ENCODE data around the gene GTPBP2. TPM values are rescaled to one million over a fixed set of nuclear protein-coding genes. Genes with fewer than 3 reads are reported as not detected.

The GTPBP2 gene
- total and polyA plus RNA-seq, 2 donors, result 35.4 to 60.0 TPM

DNA sequence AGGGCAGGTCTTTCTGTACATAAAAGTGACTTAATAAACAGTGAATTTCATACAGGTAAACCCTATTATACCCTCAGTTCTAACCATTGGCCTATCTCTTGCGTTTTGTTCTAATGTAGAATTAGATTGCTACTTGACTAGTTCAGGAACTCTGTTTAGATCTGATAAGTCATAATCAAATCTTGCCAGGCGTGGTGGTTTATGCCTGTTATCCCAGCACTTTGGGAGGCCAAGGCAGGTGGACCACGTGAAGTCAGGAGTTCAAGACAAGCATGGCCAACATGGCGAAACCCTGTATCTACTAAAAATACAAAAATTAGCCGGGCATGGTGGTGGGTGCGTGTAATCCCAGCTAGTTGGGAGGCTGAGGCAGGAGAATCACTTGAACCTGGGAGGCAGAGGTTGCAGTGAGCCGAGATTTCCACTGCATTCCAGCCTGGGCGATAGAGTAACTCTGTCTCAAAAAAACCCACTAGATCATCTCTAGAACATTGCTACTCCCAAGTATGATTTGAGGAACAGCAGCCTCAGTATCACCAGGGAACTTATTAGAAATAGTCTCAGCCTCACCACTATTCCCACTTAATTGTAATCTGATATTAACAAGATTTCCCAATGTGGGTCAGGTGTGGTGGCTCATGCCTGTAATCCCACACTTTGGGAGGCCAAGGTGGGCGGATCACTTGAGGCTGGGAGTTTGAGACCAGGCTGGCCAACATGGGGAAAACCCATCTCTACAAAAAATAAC lies 12.2 kb downstream of the GTPBP2 start:
- 96% methylated on average over 9 of the region's 9 CpGs for WGBS
- no peak overlapping the region for H3K4me3 ChIP-seq (ENCODE audit: low read length in 2 of 2)
- DNase-seq (ENCODE audit: low read depth in 6 of 9, low spot score in 9 of 9), result no peak
- H3K9me3 ChIP-seq (ENCODE audit: control insufficient read depth in 2 of 2, insufficient read depth in 1 of 2, low read length in 1 of 2), result no peaks in the 10 kb centered on the region
- peaks cover 35 to 57% of the 10 kb centered on the region in 2 donors for H3K36me3 ChIP-seq (ENCODE audit: control insufficient read depth in 2 of 2, insufficient read depth in 2 of 2, low read length in 1 of 2)
- no peaks in the 10 kb centered on the region for H3K4me1 ChIP-seq (ENCODE audit: control insufficient read depth in 2 of 2, insufficient read depth in 2 of 2, low read length in 2 of 2)
- H3K27ac ChIP-seq (ENCODE audit: low read depth in 1 of 2, low read length in 1 of 2), result no peak overlapping the region
- H3K27me3 ChIP-seq (ENCODE audit: control insufficient read depth in 2 of 2, insufficient read depth in 1 of 2, low read length in 1 of 2), result no peaks in the 10 kb centered on the region

DNA sequence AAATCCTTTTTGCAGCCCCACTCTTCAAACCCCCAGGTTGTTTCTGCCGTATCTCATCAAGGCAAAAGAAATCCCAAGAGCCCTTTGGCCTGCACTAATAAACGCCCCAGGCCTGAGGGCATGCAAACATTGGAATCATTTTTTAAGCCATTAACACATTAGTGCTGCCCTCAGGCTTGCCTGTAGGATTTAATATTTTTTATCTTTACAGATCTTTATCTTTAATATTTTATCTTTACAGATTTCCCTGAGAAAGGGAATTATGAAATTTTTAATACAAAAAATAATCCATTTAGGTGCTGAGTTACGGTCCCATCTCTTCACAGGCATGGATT lies 14.7 kb downstream of the GTPBP2 start:
- Histone ChIP-seq H3K27me3 (ENCODE audit: control insufficient read depth in 2 of 2, insufficient read depth in 1 of 2, low read length in 1 of 2) (no peaks in the 10 kb centered on the region), H3K27ac (ENCODE audit: low read depth in 1 of 2, low read length in 1 of 2) (no peak overlapping the region), H3K9me3 (ENCODE audit: control insufficient read depth in 2 of 2, insufficient read depth in 1 of 2, low read length in 1 of 2) (no peaks in the 10 kb centered on the region), H3K36me3 (ENCODE audit: control insufficient read depth in 2 of 2, insufficient read depth in 2 of 2, low read length in 1 of 2) (peaks cover 24 to 49% of the 10 kb centered on the region in 2 donors), H3K4me1 (ENCODE audit: control insufficient read depth in 2 of 2, insufficient read depth in 2 of 2, low read length in 2 of 2) (no peaks in the 10 kb centered on the region), H3K4me3 (ENCODE audit: low read length in 2 of 2) (no peak overlapping the region)
- WGBS, result 96% methylated on average over 3 of the region's 3 CpGs
- no peak for DNase-seq (ENCODE audit: low read depth in 6 of 9, low spot score in 9 of 9)

DNA sequence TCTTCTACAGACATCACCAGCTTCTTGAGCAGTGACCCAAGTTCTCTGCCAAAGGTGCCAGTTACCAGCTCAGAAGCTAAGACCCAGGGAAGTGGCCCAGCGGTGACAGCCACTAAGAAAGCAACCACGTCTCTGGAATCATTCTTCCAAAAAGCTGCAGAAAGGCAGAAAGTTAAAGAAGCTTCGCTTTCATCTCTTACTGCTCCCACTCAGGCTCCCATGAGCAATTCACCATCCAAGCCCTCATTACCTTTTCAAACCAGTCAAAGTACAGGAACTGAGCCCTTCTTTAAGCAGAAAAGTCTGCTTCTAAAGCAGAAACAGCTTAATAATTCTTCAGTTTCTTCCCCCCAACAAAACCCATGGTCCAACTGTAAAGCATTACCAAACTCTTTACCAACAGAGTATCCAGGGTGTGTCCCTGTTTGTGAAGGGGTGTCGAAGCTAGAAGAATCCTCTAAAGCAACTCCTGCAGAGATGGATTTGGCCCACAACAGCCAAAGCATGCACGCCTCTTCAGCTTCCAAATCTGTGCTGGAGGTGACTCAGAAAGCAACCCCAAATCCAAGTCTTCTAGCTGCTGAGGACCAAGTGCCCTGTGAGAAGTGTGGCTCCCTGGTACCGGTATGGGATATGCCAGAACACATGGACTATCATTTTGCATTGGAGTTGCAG lies 15.2 kb downstream of the GTPBP2 start:
- H3K4me3 ChIP-seq (ENCODE audit: low read length in 2 of 2), result no peak overlapping the region
- no peaks in the 10 kb centered on the region for H3K27me3 ChIP-seq (ENCODE audit: control insufficient read depth in 2 of 2, insufficient read depth in 1 of 2, low read length in 1 of 2)
- no peak for DNase-seq (ENCODE audit: low read depth in 6 of 9, low spot score in 9 of 9)
- H3K27ac ChIP-seq (ENCODE audit: low read depth in 1 of 2, low read length in 1 of 2), result no peak overlapping the region
- H3K4me1 ChIP-seq (ENCODE audit: control insufficient read depth in 2 of 2, insufficient read depth in 2 of 2, low read length in 2 of 2), result no peaks in the 10 kb centered on the region
- no peaks in the 10 kb centered on the region for H3K9me3 ChIP-seq (ENCODE audit: control insufficient read depth in 2 of 2, insufficient read depth in 1 of 2, low read length in 1 of 2)
- H3K36me3 ChIP-seq (ENCODE audit: control insufficient read depth in 2 of 2, insufficient read depth in 2 of 2, low read length in 1 of 2), result peaks cover 24 to 48% of the 10 kb centered on the region in 2 donors
- WGBS, result 99% methylated on average over 6 of the region's 6 CpGs

DNA sequence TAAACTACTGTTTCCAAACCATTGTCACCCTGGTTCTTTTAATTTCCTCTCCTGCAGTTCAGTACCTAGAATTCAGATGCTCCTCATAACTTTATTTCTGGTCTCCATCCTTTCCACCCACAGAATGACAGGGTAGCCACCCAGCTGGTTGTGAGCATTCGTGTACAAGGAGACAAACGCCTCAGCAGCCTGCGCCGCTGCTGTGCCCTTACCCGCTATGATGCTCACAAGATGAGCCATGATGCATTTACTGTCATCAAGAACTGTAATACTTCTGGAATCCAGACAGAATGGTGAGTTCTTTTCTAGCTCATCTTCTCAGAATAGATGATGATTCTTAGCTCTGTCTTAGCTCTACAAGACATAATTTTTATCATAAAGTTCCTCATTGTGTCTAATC lies 18.6 kb downstream of the GTPBP2 start:
- DNase-seq (ENCODE audit: low read depth in 6 of 9, low spot score in 9 of 9), result no peak
- Histone ChIP-seq H3K4me1 (ENCODE audit: control insufficient read depth in 2 of 2, insufficient read depth in 2 of 2, low read length in 2 of 2) (peaks cover 0 to 2% of the 10 kb centered on the region in 2 donors), H3K27ac (ENCODE audit: low read depth in 1 of 2, low read length in 1 of 2) (no peak overlapping the region), H3K27me3 (ENCODE audit: control insufficient read depth in 2 of 2, insufficient read depth in 1 of 2, low read length in 1 of 2) (no peaks in the 10 kb centered on the region), H3K9me3 (ENCODE audit: control insufficient read depth in 2 of 2, insufficient read depth in 1 of 2, low read length in 1 of 2) (no peaks in the 10 kb centered on the region), H3K36me3 (ENCODE audit: control insufficient read depth in 2 of 2, insufficient read depth in 2 of 2, low read length in 1 of 2) (peaks cover 27 to 66% of the 10 kb centered on the region in 2 donors), H3K4me3 (ENCODE audit: low read length in 2 of 2) (no peak overlapping the region)
- 99% methylated on average over 5 of the region's 5 CpGs for WGBS

DNA sequence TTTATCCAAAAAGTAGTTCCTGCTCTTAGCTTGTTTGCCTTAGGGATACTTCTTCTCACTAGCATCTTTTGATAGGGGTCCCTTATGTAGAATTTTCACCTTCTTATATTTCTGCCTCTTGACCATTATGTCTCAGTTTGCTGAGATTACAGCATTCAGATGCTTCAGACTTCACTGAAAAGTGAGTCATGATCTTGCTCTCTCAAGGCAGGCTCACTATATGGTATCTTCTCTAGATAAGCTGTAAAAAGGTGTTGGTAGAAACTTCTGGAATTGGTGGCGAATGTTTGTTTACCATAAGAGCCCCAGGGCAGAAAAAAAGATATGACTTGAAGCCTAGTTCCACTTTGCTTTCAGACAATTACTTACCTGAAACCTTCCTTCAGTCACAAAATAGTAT lies 19.7 kb downstream of the GTPBP2 start:
- H3K9me3 ChIP-seq (ENCODE audit: control insufficient read depth in 2 of 2, insufficient read depth in 1 of 2, low read length in 1 of 2), result no peaks in the 10 kb centered on the region
- peaks cover 33 to 73% of the 10 kb centered on the region in 2 donors for H3K36me3 ChIP-seq (ENCODE audit: control insufficient read depth in 2 of 2, insufficient read depth in 2 of 2, low read length in 1 of 2)
- no peak for DNase-seq (ENCODE audit: low read depth in 6 of 9, low spot score in 9 of 9)
- 100% methylated on average over 1 of the region's 1 CpG for WGBS
- peaks cover 0 to 2% of the 10 kb centered on the region in 2 donors for H3K4me1 ChIP-seq (ENCODE audit: control insufficient read depth in 2 of 2, insufficient read depth in 2 of 2, low read length in 2 of 2)
- no peak overlapping the region for H3K4me3 ChIP-seq (ENCODE audit: low read length in 2 of 2)
- H3K27ac ChIP-seq (ENCODE audit: low read depth in 1 of 2, low read length in 1 of 2), result no peak overlapping the region
- H3K27me3 ChIP-seq (ENCODE audit: control insufficient read depth in 2 of 2, insufficient read depth in 1 of 2, low read length in 1 of 2), result no peaks in the 10 kb centered on the region

GRCh38 chr6:43608807-43609206 lies 20.3 kb downstream of the GTPBP2 start:
- 93% methylated on average over 1 of the region's 1 CpG for WGBS
- no peak for DNase-seq (ENCODE audit: low read depth in 6 of 9, low spot score in 9 of 9)
- H3K9me3 ChIP-seq (ENCODE audit: control insufficient read depth in 2 of 2, insufficient read depth in 1 of 2, low read length in 1 of 2), result no peaks in the 10 kb centered on the region
- peaks cover 33 to 73% of the 10 kb centered on the region in 2 donors for H3K36me3 ChIP-seq (ENCODE audit: control insufficient read depth in 2 of 2, insufficient read depth in 2 of 2, low read length in 1 of 2)
- H3K4me3 ChIP-seq (ENCODE audit: low read length in 2 of 2), result no peak overlapping the region
- H3K4me1 ChIP-seq (ENCODE audit: control insufficient read depth in 2 of 2, insufficient read depth in 2 of 2, low read length in 2 of 2), result peaks cover 0 to 2% of the 10 kb centered on the region in 2 donors
- H3K27ac ChIP-seq (ENCODE audit: low read depth in 1 of 2, low read length in 1 of 2), result no peak overlapping the region
- no peaks in the 10 kb centered on the region for H3K27me3 ChIP-seq (ENCODE audit: control insufficient read depth in 2 of 2, insufficient read depth in 1 of 2, low read length in 1 of 2)

GRCh38 chr6:43608310-43608763 lies 20.7 kb downstream of the GTPBP2 start:
- Histone ChIP-seq H3K27ac (ENCODE audit: low read depth in 1 of 2, low read length in 1 of 2) (no peak overlapping the region), H3K27me3 (ENCODE audit: control insufficient read depth in 2 of 2, insufficient read depth in 1 of 2, low read length in 1 of 2) (no peaks in the 10 kb centered on the region), H3K36me3 (ENCODE audit: control insufficient read depth in 2 of 2, insufficient read depth in 2 of 2, low read length in 1 of 2) (peaks cover 35 to 73% of the 10 kb centered on the region in 2 donors), H3K4me3 (ENCODE audit: low read length in 2 of 2) (no peak overlapping the region), H3K9me3 (ENCODE audit: control insufficient read depth in 2 of 2, insufficient read depth in 1 of 2, low read length in 1 of 2) (no peaks in the 10 kb centered on the region), H3K4me1 (ENCODE audit: control insufficient read depth in 2 of 2, insufficient read depth in 2 of 2, low read length in 2 of 2) (peaks cover 0 to 2% of the 10 kb centered on the region in 2 donors)
- WGBS, result 25% methylated on average over 5 of the region's 5 CpGs
- DNase-seq (ENCODE audit: low read depth in 6 of 9, low spot score in 9 of 9), result peak; percentile 19 to 73 (median 50)

GRCh38 chr6:43606019-43606418 lies 23.0 kb downstream of the GTPBP2 start:
- Histone ChIP-seq H3K9me3 (ENCODE audit: control insufficient read depth in 2 of 2, insufficient read depth in 1 of 2, low read length in 1 of 2) (no peaks in the 10 kb centered on the region), H3K36me3 (ENCODE audit: control insufficient read depth in 2 of 2, insufficient read depth in 2 of 2, low read length in 1 of 2) (peaks cover 50 to 76% of the 10 kb centered on the region in 2 donors)
- over 99% methylated on average over 2 of the region's 2 CpGs for WGBS

DNA sequence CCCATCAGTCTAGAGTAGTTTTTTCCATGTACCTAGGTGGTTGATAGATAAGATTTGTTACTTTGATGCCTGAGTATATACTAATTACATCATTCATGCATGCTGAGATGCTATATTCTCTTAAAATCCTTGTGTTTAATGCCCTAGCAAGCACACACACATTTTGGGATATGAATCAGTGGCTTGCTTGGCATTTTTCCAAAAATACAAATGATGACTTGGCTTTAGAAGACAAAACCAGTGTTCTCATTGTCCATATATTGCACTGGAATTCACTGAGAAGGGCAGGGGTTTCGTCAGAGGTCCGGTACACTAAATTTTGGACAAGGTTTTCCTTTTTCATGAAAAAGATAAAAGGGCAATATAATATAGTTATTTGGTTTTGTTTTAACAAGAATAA lies 24.9 kb downstream of the GTPBP2 start:
- WGBS, result over 99% methylated on average over 2 of the region's 2 CpGs
- H3K36me3 ChIP-seq (ENCODE audit: control insufficient read depth in 2 of 2, insufficient read depth in 2 of 2, low read length in 1 of 2), result peaks cover 50 to 69% of the 10 kb centered on the region in 2 donors
- no peak for DNase-seq (ENCODE audit: low read depth in 6 of 9, low spot score in 9 of 9)
- H3K9me3 ChIP-seq (ENCODE audit: control insufficient read depth in 2 of 2, insufficient read depth in 1 of 2, low read length in 1 of 2), result no peaks in the 10 kb centered on the region
- H3K4me3 ChIP-seq (ENCODE audit: low read length in 2 of 2), result no peak overlapping the region
- no peak overlapping the region for H3K27ac ChIP-seq (ENCODE audit: low read depth in 1 of 2, low read length in 1 of 2)
- H3K27me3 ChIP-seq (ENCODE audit: control insufficient read depth in 2 of 2, insufficient read depth in 1 of 2, low read length in 1 of 2), result no peaks in the 10 kb centered on the region
- peaks cover 0 to 2% of the 10 kb centered on the region in 2 donors for H3K4me1 ChIP-seq (ENCODE audit: control insufficient read depth in 2 of 2, insufficient read depth in 2 of 2, low read length in 2 of 2)

More at GRCh38 chr6:43606019-43606418, 23.0 kb downstream of the GTPBP2 start:
- Histone ChIP-seq H3K27ac (ENCODE audit: low read depth in 1 of 2, low read length in 1 of 2) (no peak overlapping the region), H3K27me3 (ENCODE audit: control insufficient read depth in 2 of 2, insufficient read depth in 1 of 2, low read length in 1 of 2) (no peaks in the 10 kb centered on the region), H3K4me1 (ENCODE audit: control insufficient read depth in 2 of 2, insufficient read depth in 2 of 2, low read length in 2 of 2) (peaks cover 0 to 2% of the 10 kb centered on the region in 2 donors), H3K4me3 (ENCODE audit: low read length in 2 of 2) (no peak overlapping the region)
- no peak for DNase-seq (ENCODE audit: low read depth in 6 of 9, low spot score in 9 of 9)

Measured in thymus (tissue), 11 donors.